K562 (cell line): ENCODE results near the gene DOCK1. TPM values are rescaled to one million over a fixed set of nuclear protein-coding genes. Genes with fewer than 3 reads are reported as not detected.

Experiments
- ATAC-seq: fragments of 200-7000 bp; cut with Tn5 transposase; 3 replicates; pipeline ENCODE4 v1.9.1; 2020; ENCODE audit warnings: moderate library complexity
- BruUV-seq: library from RNA; stranded (reverse); fragments of 400-500 nt; replicated peaks from 2 replicates; lab custom pipeline; 2021; lab: Mats Ljungman, UMichigan
- CTCF ChIA-PET: fragments of 300-600 bp; formaldehyde crosslinking; extraction: SDS; loops from one replicate; lab custom pipeline; 2021; ENCODE audit warnings: low intra/inter-chr PET ratio; lab: Yijun Ruan, JAX
- POLR2A ChIA-PET: fragments of 300-600, 350-650 bp; sonication (Branson Sonifier 250); formaldehyde crosslinking; extraction: SDS; loops from one replicate; lab custom pipeline; 2021; ENCODE audit warnings: antibody characterized with exemption, inconsistent platforms; lab: Yijun Ruan, JAX
- DNase-seq, 4 experiments: peaks; one replicate each; pipeline versions ENCODE4 v3.0.0 to v3.0.0-alpha.2; 2011 to 2018; ENCODE audit warnings: low spot score in 3 of 4, mixed read lengths in 3 of 4; ENCODE audit errors: extremely low read depth in 1 of 4
- FAIRE-seq: peaks from 2 replicates; lab custom pipeline; 2011; peaks lifted over from hg19 to GRCh38; lab: Jason Lieb, UNC
- H2AFZ ChIP-seq: 2 replicates; pipeline ENCODE4 v1.6.0; 2011; ENCODE audit warnings: low read depth, low read length, control low read depth, inconsistent platforms
- H3K27ac ChIP-seq: fragments of 200-600 bp; 3 replicates; pipeline ENCODE4 v1.8.0; 2011; ENCODE audit warnings: low read depth, mild to moderate bottlenecking, control low read depth, inconsistent platforms, low read length, moderate library complexity, mixed read lengths; ENCODE audit errors: extremely low read depth
- H3K27me3 ChIP-seq, 2 experiments: fragments of 300-600 bp in 1 of 2; 2 replicates in 1 of 2; 3 replicates in 1 of 2; pipeline versions ENCODE4 v1.6.0 to v1.8.0; 2011; ENCODE audit warnings: inconsistent platforms in 2 of 2, low read length in 2 of 2, mild to moderate bottlenecking in 1 of 2, mixed read lengths in 1 of 2, moderate library complexity in 1 of 2; ENCODE audit not compliant: control insufficient read depth in 2 of 2, insufficient read depth in 2 of 2
- H3K36me3 ChIP-seq: fragments of 300-600 bp; 3 replicates; pipeline ENCODE4 v1.8.0; 2011; ENCODE audit warnings: mild to moderate bottlenecking, low read length, inconsistent platforms; ENCODE audit not compliant: control insufficient read depth, insufficient read depth
- H3K4me1 ChIP-seq, 2 experiments: fragments of 200-600 bp in 1 of 2; replicated peaks in 1 of 2; 2 replicates in 1 of 2; 3 replicates in 1 of 2; pipeline versions ENCODE4 v1.5.1 to v1.8.0; 2011; ENCODE audit warnings: inconsistent platforms in 2 of 2, low read length in 2 of 2, mild to moderate bottlenecking in 1 of 2, mixed read lengths in 1 of 2, moderate library complexity in 1 of 2; ENCODE audit not compliant: control insufficient read depth in 2 of 2, insufficient read depth in 2 of 2
- H3K4me2 ChIP-seq: 2 replicates; pipeline ENCODE4 v1.6.1; 2011; ENCODE audit warnings: low read length, control low read depth, inconsistent platforms, mixed read lengths; ENCODE audit not compliant: insufficient read depth
- H3K4me3 ChIP-seq: fragments of 200-600 bp; sonication (generic), shearing (Covaris generic); 2 replicates; pipeline ENCODE4 v1.5.1; 2016; ENCODE audit warnings: control low read depth, inconsistent platforms
- H3K79me2 ChIP-seq: fragments of 200-600 bp; 3 replicates; pipeline ENCODE4 v1.8.0; 2011; ENCODE audit warnings: low read length, inconsistent platforms; ENCODE audit not compliant: control insufficient read depth, insufficient read depth
- H3K9ac ChIP-seq, 2 experiments: 2 replicates each; pipeline versions ENCODE4 v1.6.0 to v1.6.1; 2011; ENCODE audit warnings: low read depth in 2 of 2, low read length in 2 of 2, control low read depth in 1 of 2, inconsistent platforms in 1 of 2, mild to moderate bottlenecking in 1 of 2, mixed read lengths in 1 of 2; ENCODE audit not compliant: insufficient read depth in 1 of 2
- H3K9me1 ChIP-seq: one replicate; pipeline ENCODE4 v1.6.0; 2011; ENCODE audit warnings: inconsistent platforms, mild to moderate bottlenecking, low read length, moderate library complexity; ENCODE audit not compliant: control insufficient read depth, insufficient read depth
- H3K9me3 ChIP-seq: replicated peaks from 2 replicates; pipeline ENCODE4 v1.5.1; 2011; ENCODE audit warnings: low read depth, low read length, inconsistent platforms; ENCODE audit not compliant: control insufficient read depth, insufficient read depth
- H4K20me1 ChIP-seq: replicated peaks from 2 replicates; pipeline ENCODE4 v1.6.1; 2011; ENCODE audit warnings: low read length, inconsistent platforms, mixed read lengths; ENCODE audit not compliant: control insufficient read depth, insufficient read depth
- ARID4B ChIP-seq: sonication (generic); formaldehyde crosslinking; IDR thresholded peaks from 2 replicates; pipeline ENCODE4 v1.8.0; 2022; ENCODE audit warnings: mild to moderate bottlenecking, missing genetic modification reagents
- ASH1L ChIP-seq: fragments of 450-650 bp; IDR thresholded peaks from 2 replicates; pipeline ENCODE4 v1.6.1; 2018; ENCODE audit warnings: borderline replicate concordance, mild to moderate bottlenecking, low read depth; ENCODE audit not compliant: partially characterized antibody
- CREB5 ChIP-seq: fragments of 250-450 bp; sonication (Bioruptor Pico); IDR thresholded peaks from 2 replicates; pipeline ENCODE4 v1.5.0; 2020; ENCODE audit warnings: mild to moderate bottlenecking
- GTF2F1 ChIP-seq: IDR thresholded peaks from 2 replicates; pipeline ENCODE4 v1.6.1; 2011; ENCODE audit warnings: low read depth, low read length, improper control_type of control experiment
- MAFG ChIP-seq: fragments of 450-650 bp; conservative IDR thresholded peaks from 2 replicates; pipeline ENCODE4 v1.6.1; 2016; ENCODE audit warnings: missing genetic modification characterization, missing compliant biosample characterization
- PTRF ChIP-seq: fragments of 450-650 bp; IDR thresholded peaks from 2 replicates; pipeline ENCODE4 v1.6.1; 2016; ENCODE audit warnings: mild to moderate bottlenecking, missing genetic modification characterization, missing compliant biosample characterization
- TBP ChIP-seq: optimal IDR thresholded peaks from 2 replicates; pipeline ENCODE3; 2011; ENCODE audit warnings: low read depth, low read length, improper control_type of control experiment
- U2AF1 ChIP-seq: fragments of 200-400 bp; formaldehyde crosslinking; optimal IDR thresholded peaks from 2 replicates; pipeline ENCODE3; 2017; ENCODE audit warnings: mild to moderate bottlenecking, low read depth, low read length, moderate library complexity
- ZNF551 ChIP-seq: fragments of 250-450 bp; sonication (Bioruptor Pico); IDR thresholded peaks from 2 replicates; pipeline ENCODE4 v1.5.0; 2021; ENCODE audit warnings: mild to moderate bottlenecking, moderate library complexity
- ZNF589 ChIP-seq: fragments of 200-800 bp; sonication (Bioruptor generic); IDR thresholded peaks from 2 replicates; pipeline ENCODE4 v1.6.1; 2016; ENCODE audit warnings: low read depth, missing genetic modification characterization, missing compliant biosample characterization
- WGBS: fragments of 100-300 bp; shearing (Covaris generic); methylation state at CpG from one replicate; pipeline ENCODE4 v1.1.6; 2016; ENCODE audit warnings: low coverage, mixed read lengths; ENCODE audit not compliant: insufficient coverage; ENCODE audit errors: missing lambda C conversion rate; 5-methylcytosine and 5-hydroxymethylcytosine counted together
- in situ Hi-C: fragments of 300-500 bp; cut with MboI; formaldehyde crosslinking; loops from 4 replicates; pipeline ENCODE4 v1.15.0; 2018; ENCODE audit warnings: inconsistent platforms, mixed read lengths
- intact Hi-C: fragments of 100-400 bp; cut with micrococcal nuclease; formaldehyde crosslinking; loops from 2 replicates; pipeline ENCODE4 v1.14.2; 2022
- polyA plus RNA-seq, 8 experiments: library from polyadenylated mRNA; depleted of rRNA in 4 of 8; stranded (reverse) in 5 of 8; unstranded in 3 of 8; fragments of >200 nt; fragmentation: Nextera tagmentation in 2 of 8; fragmentation: Illumina TruSeq in 1 of 8; extraction: Ambion mirVana in 2 of 8; extraction: Trizol in 1 of 8; gene quantifications; 2 replicates each; pipeline versions ENCODE4 v1.2.1 to v1.2.3, GENCODE V29; 2011 to 2014; ENCODE audit warnings: inconsistent platforms in 1 of 8, missing spikeins in 1 of 8
- total RNA-seq, 7 experiments: library from RNA; depleted of rRNA in 6 of 7; stranded (reverse); fragments of >200 nt in 6 of 7; fragmentation: Illumina TruSeq in 2 of 7; extraction: Trizol in 2 of 7; gene quantifications; 2 replicates each; pipeline versions ENCODE4 v1.2.1 to v1.2.3, GENCODE V29; 2011 to 2021; ENCODE audit warnings: low replicate concordance in 1 of 7
- TF ChIP-seq, protein P1 (sequence below), 2 experiments: fragments of 450-650 bp in 1 of 2; sonication (generic) in 1 of 2; formaldehyde crosslinking in 1 of 2; IDR thresholded peaks in 1 of 2; conservative IDR thresholded peaks in 1 of 2; 2 replicates each; pipeline versions ENCODE4 v1.6.1 to v1.8.1; 2016 to 2023; ENCODE audit warnings: mild to moderate bottlenecking in 2 of 2, moderate library complexity in 2 of 2, inconsistent platforms in 1 of 2, missing genetic modification reagents in 1 of 2

Gene DOCK1
- total and polyA plus RNA-seq, 9 of the 15 experiments (the other 6 are each of a cell fraction or from before 2014, with no cell fraction given) = 0.31 TPM; not detected in 8

GRCh38 chr10:127148066-127148932 is 243.1 kb downstream of the DOCK1 start:
- Histone ChIP-seq H3K79me2 (no peaks in the 10 kb centered on the region), H4K20me1 (no peaks in the 10 kb centered on the region), H2AFZ (no peak overlapping the region), H3K4me2 (no peak overlapping the region), H3K27ac (no peak overlapping the region), H3K4me1 (no peaks in the 10 kb centered on the region), H3K9ac (no peak overlapping the region), H3K9me1 (no peaks in the 10 kb centered on the region), H3K9me3 (no peaks in the 10 kb centered on the region), H3K36me3 (no peaks in the 10 kb centered on the region), H3K27me3 (no peaks in the 10 kb centered on the region), H3K4me3 (no peak overlapping the region)
- DNase-seq (no peak), FAIRE-seq (no peak), ATAC-seq (no peak)
- intact Hi-C loops = no loop called here
- CTCF ChIA-PET = no interaction called here
- POLR2A ChIA-PET = no interaction called here
- BruUV-seq = no TSS peak
- 2% methylated on average over 14 of the region's 15 CpGs for WGBS
- in situ Hi-C loops = no loop called here
- TF ChIP-seq CREB5 (CRISPR knock-in tag) = no peak
- TF ChIP-seq ARID4B = no peak
- TF ChIP-seq, protein P1, sequence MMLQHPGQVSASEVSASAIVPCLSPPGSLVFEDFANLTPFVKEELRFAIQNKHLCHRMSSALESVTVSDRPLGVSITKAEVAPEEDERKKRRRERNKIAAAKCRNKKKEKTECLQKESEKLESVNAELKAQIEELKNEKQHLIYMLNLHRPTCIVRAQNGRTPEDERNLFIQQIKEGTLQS (IDR thresholded peaks at IDR 0.05) = peak; percentile 14; the same call in 1 of the 2 replicates
- TF ChIP-seq, protein P1 (CRISPR knock-in tag; conservative IDR thresholded peaks at IDR 0.05) = no peak
- TF ChIP-seq U2AF1 = no peak
- no peak for TF ChIP-seq PTRF
- TF ChIP-seq GTF2F1 = no peak
- no peak for TF ChIP-seq ZNF551
- TF ChIP-seq MAFG = peak; percentile 18; the same call in 1 of the 2 replicates
- TF ChIP-seq TBP = no peak
- TF ChIP-seq ZNF589 (CRISPR knock-in tag) = no peak
- TF ChIP-seq ASH1L = no peak
